Measurements from ENCODE around the gene ZSWIM3.
"Not testable (repeated sequence)": the region's sequence is repeated elsewhere in the genome, so short reads cannot be mapped to it uniquely, and the experiment has no call there.

DNA sequence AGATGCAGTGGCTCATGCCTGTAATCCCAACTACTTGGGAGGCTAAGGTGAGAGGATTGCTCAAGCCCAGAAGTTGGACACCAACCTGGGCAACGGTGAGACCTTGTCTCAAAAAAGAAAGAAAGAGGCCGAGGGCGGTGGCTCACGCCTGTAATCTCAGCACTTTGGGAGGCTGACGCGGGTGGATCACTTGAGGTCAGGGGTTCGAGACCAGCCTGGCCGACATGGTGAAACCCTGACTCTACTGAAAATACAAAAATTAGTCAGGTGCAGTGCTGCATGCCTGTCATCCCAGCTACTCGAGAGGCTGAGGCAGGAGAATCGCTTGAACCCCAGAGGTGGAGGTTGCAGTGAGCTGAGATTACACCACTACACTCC is 16.7 kb downstream of the ZSWIM3 start:
- not testable (repeated sequence) for TF ChIP-seq CTCF (IDR thresholded peaks at IDR 0.05; ENCODE audit: poor library complexity, severe bottlenecking); EZH2 (IDR thresholded peaks at IDR 0.05; ENCODE audit: borderline replicate concordance, insufficient read depth, low read length, poor library complexity, severe bottlenecking); POLR2AphosphoS5 (IDR thresholded peaks at IDR 0.05); RAD21 (conservative IDR thresholded peaks at IDR 0.05); SMC3 (conservative IDR thresholded peaks at IDR 0.05; ENCODE audit: poor library complexity)
- TF ChIP-seq, protein P1, sequence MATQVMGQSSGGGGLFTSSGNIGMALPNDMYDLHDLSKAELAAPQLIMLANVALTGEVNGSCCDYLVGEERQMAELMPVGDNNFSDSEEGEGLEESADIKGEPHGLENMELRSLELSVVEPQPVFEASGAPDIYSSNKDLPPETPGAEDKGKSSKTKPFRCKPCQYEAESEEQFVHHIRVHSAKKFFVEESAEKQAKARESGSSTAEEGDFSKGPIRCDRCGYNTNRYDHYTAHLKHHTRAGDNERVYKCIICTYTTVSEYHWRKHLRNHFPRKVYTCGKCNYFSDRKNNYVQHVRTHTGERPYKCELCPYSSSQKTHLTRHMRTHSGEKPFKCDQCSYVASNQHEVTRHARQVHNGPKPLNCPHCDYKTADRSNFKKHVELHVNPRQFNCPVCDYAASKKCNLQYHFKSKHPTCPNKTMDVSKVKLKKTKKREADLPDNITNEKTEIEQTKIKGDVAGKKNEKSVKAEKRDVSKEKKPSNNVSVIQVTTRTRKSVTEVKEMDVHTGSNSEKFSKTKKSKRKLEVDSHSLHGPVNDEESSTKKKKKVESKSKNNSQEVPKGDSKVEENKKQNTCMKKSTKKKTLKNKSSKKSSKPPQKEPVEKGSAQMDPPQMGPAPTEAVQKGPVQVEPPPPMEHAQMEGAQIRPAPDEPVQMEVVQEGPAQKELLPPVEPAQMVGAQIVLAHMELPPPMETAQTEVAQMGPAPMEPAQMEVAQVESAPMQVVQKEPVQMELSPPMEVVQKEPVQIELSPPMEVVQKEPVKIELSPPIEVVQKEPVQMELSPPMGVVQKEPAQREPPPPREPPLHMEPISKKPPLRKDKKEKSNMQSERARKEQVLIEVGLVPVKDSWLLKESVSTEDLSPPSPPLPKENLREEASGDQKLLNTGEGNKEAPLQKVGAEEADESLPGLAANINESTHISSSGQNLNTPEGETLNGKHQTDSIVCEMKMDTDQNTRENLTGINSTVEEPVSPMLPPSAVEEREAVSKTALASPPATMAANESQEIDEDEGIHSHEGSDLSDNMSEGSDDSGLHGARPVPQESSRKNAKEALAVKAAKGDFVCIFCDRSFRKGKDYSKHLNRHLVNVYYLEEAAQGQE (IDR thresholded peaks at IDR 0.05; ENCODE audit: borderline replicate concordance) = not testable (repeated sequence)

All from neural cell (in vitro differentiated cells).